ENCODE measurements around the gene JPH3.
"Not testable (repeated sequence)": the region's sequence is repeated elsewhere in the genome, so short reads cannot be mapped to it uniquely, and the experiment has no call there.

The JPH3 gene

GRCh38 chr16:87572959-87573358 lies 29.3 kb upstream of the JPH3 start:
- no peak for DNase-seq (ENCODE audit: low read depth in 2 of 2, low spot score in 1 of 2)

- no peak for DNase-seq (ENCODE audit: low read depth in 2 of 2, low spot score in 1 of 2)
Measured at GRCh38 chr16:87575027-87575804, 27.1 kb upstream of the JPH3 start.

- no peak for DNase-seq (ENCODE audit: low read depth in 2 of 2, low spot score in 1 of 2)
Measured at GRCh38 chr16:87576171-87576570, 26.1 kb upstream of the JPH3 start.

GRCh38 chr16:87578142-87578930 lies 24.0 kb upstream of the JPH3 start:
- DNase-seq (ENCODE audit: low read depth in 2 of 2, low spot score in 1 of 2), result not testable (repeated sequence)

GRCh38 chr16:87579691-87580090 lies 22.6 kb upstream of the JPH3 start:
- DNase-seq (ENCODE audit: low read depth in 2 of 2, low spot score in 1 of 2), result no peak

- DNase-seq (ENCODE audit: low read depth in 2 of 2, low spot score in 1 of 2), result no peak
Measured at GRCh38 chr16:87580855-87581261, 21.4 kb upstream of the JPH3 start.

GRCh38 chr16:87581857-87582215 lies 20.5 kb upstream of the JPH3 start:
- DNase-seq (ENCODE audit: low read depth in 2 of 2, low spot score in 1 of 2), result no peak

- no peak for DNase-seq (ENCODE audit: low read depth in 2 of 2, low spot score in 1 of 2)
Measured at GRCh38 chr16:87582216-87582965, 19.9 kb upstream of the JPH3 start.

- no peak for DNase-seq (ENCODE audit: low read depth in 2 of 2, low spot score in 1 of 2)
Measured at GRCh38 chr16:87582966-87583325, 19.4 kb upstream of the JPH3 start.

GRCh38 chr16:87583453-87584131 lies 18.7 kb upstream of the JPH3 start:
- no peak for DNase-seq (ENCODE audit: low read depth in 2 of 2, low spot score in 1 of 2)

GRCh38 chr16:87584271-87584670 lies 18.0 kb upstream of the JPH3 start:
- no peak for DNase-seq (ENCODE audit: low read depth in 2 of 2, low spot score in 1 of 2)

- no peak for DNase-seq (ENCODE audit: low read depth in 2 of 2, low spot score in 1 of 2)
Measured at GRCh38 chr16:87584975-87585374, 17.3 kb upstream of the JPH3 start.

GRCh38 chr16:87585442-87586200 lies 16.7 kb upstream of the JPH3 start:
- DNase-seq (ENCODE audit: low read depth in 2 of 2, low spot score in 1 of 2), result no peak

- DNase-seq (ENCODE audit: low read depth in 2 of 2, low spot score in 1 of 2), result no peak
Measured at GRCh38 chr16:87586201-87586782, 16.0 kb upstream of the JPH3 start.

GRCh38 chr16:87587636-87588035 lies 14.7 kb upstream of the JPH3 start:
- no peak for DNase-seq (ENCODE audit: low read depth in 2 of 2, low spot score in 1 of 2)

GRCh38 chr16:87592018-87592712 lies 10.1 kb upstream of the JPH3 start:
- DNase-seq (ENCODE audit: low read depth in 2 of 2, low spot score in 1 of 2), result no peak

GRCh38 chr16:87593710-87594258 lies 8.5 kb upstream of the JPH3 start:
- no peak for DNase-seq (ENCODE audit: low read depth in 2 of 2, low spot score in 1 of 2)

- DNase-seq (ENCODE audit: low read depth in 2 of 2, low spot score in 1 of 2), result no peak
Measured at GRCh38 chr16:87595712-87596111, 6.6 kb upstream of the JPH3 start.

GRCh38 chr16:87597324-87597830 lies 4.9 kb upstream of the JPH3 start:
- no peak for DNase-seq (ENCODE audit: low read depth in 2 of 2, low spot score in 1 of 2)

Data from stimulated activated CD8-positive, alpha-beta memory T cell treated with anti-CD3 and anti-CD28 coated beads, Interleukin-4, amount 100 ng/mL, for 1 hour (primary cell).